ENCODE data around the gene ATP6AP1. TPM values are rescaled to one million over a fixed set of nuclear protein-coding genes. Genes with fewer than 3 reads are reported as not detected.

Gene ATP6AP1
- total and polyA plus RNA-seq, 2 of the 13 experiments (the other 11 are each of a cell fraction or from before 2014, with no cell fraction given) = 56.7 to 110 TPM

DNA sequence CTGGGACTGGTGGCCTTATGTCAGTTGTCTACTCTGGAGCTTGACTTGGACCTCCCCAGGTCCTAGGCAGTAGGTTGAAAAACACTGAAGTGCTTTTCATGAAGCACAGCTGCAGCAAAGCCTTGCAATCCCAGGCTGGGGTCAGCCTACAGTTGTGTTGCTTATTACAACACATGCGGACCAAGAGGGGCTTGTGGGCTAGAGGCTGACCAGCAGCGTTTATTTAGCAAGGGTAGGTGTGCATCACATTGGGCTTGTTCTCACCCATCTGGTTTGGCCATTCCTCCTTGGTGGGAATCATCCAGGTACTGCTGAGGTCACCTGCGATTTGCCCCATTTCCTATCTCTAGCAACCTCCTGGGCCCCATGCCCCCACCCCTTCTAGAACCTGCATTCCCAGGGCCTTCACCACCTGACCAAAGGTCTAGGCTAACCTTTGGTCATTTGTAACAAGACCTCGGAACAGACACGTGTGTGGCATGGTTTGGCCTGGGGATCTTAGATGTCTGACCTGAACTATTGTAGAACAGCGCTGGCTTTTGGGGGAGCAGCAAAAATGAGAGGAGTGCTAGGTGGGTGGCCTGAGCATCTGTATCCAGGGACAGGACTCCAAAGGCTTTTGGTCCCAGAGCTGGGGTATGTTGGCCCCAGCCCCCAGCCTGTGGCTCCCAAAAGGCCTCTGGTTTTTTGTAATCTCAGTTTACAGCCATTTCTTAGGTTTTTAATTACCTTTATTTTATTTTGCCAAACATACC, 27.3 kb upstream of the ATP6AP1 start (continued):
- TF ChIP-seq ZMYM2 (CRISPR knock-in tag; IDR thresholded peaks at IDR 0.05) (no peak), TOE1 (CRISPR knock-in tag; IDR thresholded peaks at IDR 0.05) (no peak), NPAS2 (CRISPR knock-in tag; IDR thresholded peaks at IDR 0.05; ENCODE audit: borderline replicate concordance) (no peak), ZNF619 (CRISPR knock-in tag; IDR thresholded peaks at IDR 0.05) (no peak), MAFF (IDR thresholded peaks at IDR 0.05; ENCODE audit: low read depth, low read length) (no peak), SMARCC2 (IDR thresholded peaks at IDR 0.05) (no peak), MAF1 (CRISPR knock-in tag; IDR thresholded peaks at IDR 0.05; ENCODE audit: borderline replicate concordance) (no peak), ELF4 (CRISPR knock-in tag; IDR thresholded peaks at IDR 0.05; ENCODE audit: borderline replicate concordance) (no peak), HMG20A (CRISPR knock-in tag; IDR thresholded peaks at IDR 0.05; ENCODE audit: borderline replicate concordance) (no peak), SYNCRIP (IDR thresholded peaks at IDR 0.05; ENCODE audit: insufficient read depth, low read depth, low read length) (no peak), KLF6 (CRISPR knock-in tag; IDR thresholded peaks at IDR 0.05) (no peak), RORA (CRISPR knock-in tag; IDR thresholded peaks at IDR 0.05) (no peak), ZNF232 (CRISPR knock-in tag; IDR thresholded peaks at IDR 0.05; ENCODE audit: borderline replicate concordance) (no peak), ZNF101 (CRISPR knock-in tag; IDR thresholded peaks at IDR 0.05; ENCODE audit: borderline replicate concordance, low read depth) (no peak), MZF1 (CRISPR knock-in tag; IDR thresholded peaks at IDR 0.05; ENCODE audit: borderline replicate concordance) (no peak), ZFP36L2 (CRISPR knock-in tag; IDR thresholded peaks at IDR 0.05) (no peak), RNF2 (conservative IDR thresholded peaks at IDR 0.05; ENCODE audit: low read depth) (no peak), HNRNPL (IDR thresholded peaks at IDR 0.05; ENCODE audit: low read depth, low read length) (no peak)
- TF ChIP-seq, protein P1, sequence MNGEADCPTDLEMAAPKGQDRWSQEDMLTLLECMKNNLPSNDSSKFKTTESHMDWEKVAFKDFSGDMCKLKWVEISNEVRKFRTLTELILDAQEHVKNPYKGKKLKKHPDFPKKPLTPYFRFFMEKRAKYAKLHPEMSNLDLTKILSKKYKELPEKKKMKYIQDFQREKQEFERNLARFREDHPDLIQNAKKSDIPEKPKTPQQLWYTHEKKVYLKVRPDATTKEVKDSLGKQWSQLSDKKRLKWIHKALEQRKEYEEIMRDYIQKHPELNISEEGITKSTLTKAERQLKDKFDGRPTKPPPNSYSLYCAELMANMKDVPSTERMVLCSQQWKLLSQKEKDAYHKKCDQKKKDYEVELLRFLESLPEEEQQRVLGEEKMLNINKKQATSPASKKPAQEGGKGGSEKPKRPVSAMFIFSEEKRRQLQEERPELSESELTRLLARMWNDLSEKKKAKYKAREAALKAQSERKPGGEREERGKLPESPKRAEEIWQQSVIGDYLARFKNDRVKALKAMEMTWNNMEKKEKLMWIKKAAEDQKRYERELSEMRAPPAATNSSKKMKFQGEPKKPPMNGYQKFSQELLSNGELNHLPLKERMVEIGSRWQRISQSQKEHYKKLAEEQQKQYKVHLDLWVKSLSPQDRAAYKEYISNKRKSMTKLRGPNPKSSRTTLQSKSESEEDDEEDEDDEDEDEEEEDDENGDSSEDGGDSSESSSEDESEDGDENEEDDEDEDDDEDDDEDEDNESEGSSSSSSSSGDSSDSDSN (CRISPR knock-in tag; IDR thresholded peaks at IDR 0.05) = peak; percentile 50
- TF ChIP-seq, protein P2, sequence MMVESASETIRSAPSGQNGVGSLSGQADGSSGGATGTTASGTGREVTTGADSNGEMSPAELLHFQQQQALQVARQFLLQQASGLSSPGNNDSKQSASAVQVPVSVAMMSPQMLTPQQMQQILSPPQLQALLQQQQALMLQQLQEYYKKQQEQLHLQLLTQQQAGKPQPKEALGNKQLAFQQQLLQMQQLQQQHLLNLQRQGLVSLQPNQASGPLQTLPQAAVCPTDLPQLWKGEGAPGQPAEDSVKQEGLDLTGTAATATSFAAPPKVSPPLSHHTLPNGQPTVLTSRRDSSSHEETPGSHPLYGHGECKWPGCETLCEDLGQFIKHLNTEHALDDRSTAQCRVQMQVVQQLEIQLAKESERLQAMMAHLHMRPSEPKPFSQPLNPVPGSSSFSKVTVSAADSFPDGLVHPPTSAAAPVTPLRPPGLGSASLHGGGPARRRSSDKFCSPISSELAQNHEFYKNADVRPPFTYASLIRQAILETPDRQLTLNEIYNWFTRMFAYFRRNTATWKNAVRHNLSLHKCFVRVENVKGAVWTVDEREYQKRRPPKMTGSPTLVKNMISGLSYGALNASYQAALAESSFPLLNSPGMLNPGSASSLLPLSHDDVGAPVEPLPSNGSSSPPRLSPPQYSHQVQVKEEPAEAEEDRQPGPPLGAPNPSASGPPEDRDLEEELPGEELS (CRISPR knock-in tag; IDR thresholded peaks at IDR 0.05) = 0 out of 2 replicates have a peak, but pooled peaks have one; percentile 22
- TF ChIP-seq, protein P3, sequence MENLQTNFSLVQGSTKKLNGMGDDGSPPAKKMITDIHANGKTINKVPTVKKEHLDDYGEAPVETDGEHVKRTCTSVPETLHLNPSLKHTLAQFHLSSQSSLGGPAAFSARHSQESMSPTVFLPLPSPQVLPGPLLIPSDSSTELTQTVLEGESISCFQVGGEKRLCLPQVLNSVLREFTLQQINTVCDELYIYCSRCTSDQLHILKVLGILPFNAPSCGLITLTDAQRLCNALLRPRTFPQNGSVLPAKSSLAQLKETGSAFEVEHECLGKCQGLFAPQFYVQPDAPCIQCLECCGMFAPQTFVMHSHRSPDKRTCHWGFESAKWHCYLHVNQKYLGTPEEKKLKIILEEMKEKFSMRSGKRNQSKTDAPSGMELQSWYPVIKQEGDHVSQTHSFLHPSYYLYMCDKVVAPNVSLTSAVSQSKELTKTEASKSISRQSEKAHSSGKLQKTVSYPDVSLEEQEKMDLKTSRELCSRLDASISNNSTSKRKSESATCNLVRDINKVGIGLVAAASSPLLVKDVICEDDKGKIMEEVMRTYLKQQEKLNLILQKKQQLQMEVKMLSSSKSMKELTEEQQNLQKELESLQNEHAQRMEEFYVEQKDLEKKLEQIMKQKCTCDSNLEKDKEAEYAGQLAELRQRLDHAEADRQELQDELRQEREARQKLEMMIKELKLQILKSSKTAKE (CRISPR knock-in tag; IDR thresholded peaks at IDR 0.05; ENCODE audit: borderline replicate concordance) = no peak
- TF ChIP-seq, protein P4, sequence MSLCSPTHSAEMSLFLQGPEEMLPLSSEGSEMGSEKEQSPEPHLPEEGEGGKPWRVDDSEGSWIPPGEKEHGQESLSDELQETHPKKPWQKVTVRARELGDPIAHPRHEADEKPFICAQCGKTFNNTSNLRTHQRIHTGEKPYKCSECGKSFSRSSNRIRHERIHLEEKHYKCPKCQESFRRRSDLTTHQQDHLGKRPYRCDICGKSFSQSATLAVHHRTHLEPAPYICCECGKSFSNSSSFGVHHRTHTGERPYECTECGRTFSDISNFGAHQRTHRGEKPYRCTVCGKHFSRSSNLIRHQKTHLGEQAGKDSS (CRISPR knock-in tag; IDR thresholded peaks at IDR 0.05; ENCODE audit: borderline replicate concordance, low read depth) = no peak
